DND-41 (cell line): Measurements from ENCODE around the gene DRD3.

Source experiments
- ATAC-seq: fragments of 200-7000 bp; cut with Tn5 transposase; 3 replicates; pipeline ENCODE4 v1.9.1; 2021; ENCODE audit warnings: low read depth; ENCODE audit not compliant: insufficient read depth
- DNase-seq: peaks from one replicate; pipeline ENCODE4 v3.0.0-alpha.2; 2020
- H2AFZ ChIP-seq: 2 replicates; pipeline ENCODE4 v1.6.0; 2012; ENCODE audit warnings: low read depth, low read length
- H3K27ac ChIP-seq: 2 replicates; pipeline ENCODE4 v1.5.1; 2012; ENCODE audit warnings: low read length, inconsistent platforms
- H3K27me3 ChIP-seq: fragments of 200-600 bp; sonication (generic); 2 replicates; pipeline ENCODE4 v1.6.0; 2012; ENCODE audit warnings: low read length, mild to moderate bottlenecking, inconsistent platforms; ENCODE audit not compliant: insufficient read depth, poor library complexity
- H3K36me3 ChIP-seq: 2 replicates; pipeline ENCODE4 v1.5.1; 2012; ENCODE audit warnings: low read length, inconsistent platforms; ENCODE audit not compliant: insufficient read depth
- H3K4me1 ChIP-seq: 2 replicates; pipeline ENCODE4 v1.5.1; 2012; ENCODE audit warnings: mild to moderate bottlenecking, low read length; ENCODE audit not compliant: insufficient read depth
- H3K4me2 ChIP-seq: 2 replicates; pipeline ENCODE4 v1.6.0; 2012; ENCODE audit warnings: mild to moderate bottlenecking, moderate library complexity, low read length, inconsistent platforms; ENCODE audit not compliant: insufficient read depth
- H3K4me3 ChIP-seq, 2 experiments: fragments of 200-600 bp in 1 of 2; shearing (Covaris generic) in 1 of 2; 2 replicates each; pipeline ENCODE4 v1.5.1; 2012 to 2016; ENCODE audit warnings: inconsistent platforms in 2 of 2, low read length in 2 of 2, mild to moderate bottlenecking in 2 of 2, low read depth in 1 of 2, moderate library complexity in 1 of 2
- H3K79me2 ChIP-seq: 2 replicates; pipeline ENCODE4 v1.6.0; 2012; ENCODE audit warnings: low read length, inconsistent platforms; ENCODE audit not compliant: insufficient read depth
- H3K9ac ChIP-seq: 2 replicates; pipeline ENCODE4 v1.6.0; 2012; ENCODE audit warnings: low read depth, mild to moderate bottlenecking, inconsistent platforms, low read length, moderate library complexity
- H3K9me3 ChIP-seq: 2 replicates; pipeline ENCODE4 v1.5.1; 2012; ENCODE audit warnings: low read length, moderate library complexity, mild to moderate bottlenecking, inconsistent platforms; ENCODE audit not compliant: insufficient read depth, severe bottlenecking
- H4K20me1 ChIP-seq: 2 replicates; pipeline ENCODE4 v1.6.0; 2012; ENCODE audit warnings: low read length; ENCODE audit not compliant: insufficient read depth
- EZH2 ChIP-seq: IDR thresholded peaks from 3 replicates; pipeline ENCODE4 v1.6.1; 2012; ENCODE audit warnings: borderline replicate concordance, low read depth, mild to moderate bottlenecking, moderate library complexity, low read length, inconsistent platforms; ENCODE audit not compliant: severe bottlenecking
- TF ChIP-seq, protein P1 (sequence below): IDR thresholded peaks from 2 replicates; pipeline ENCODE4 v1.5.1; 2012; ENCODE audit warnings: borderline replicate concordance, low read length, moderate library complexity, mild to moderate bottlenecking; ENCODE audit not compliant: poor library complexity, severe bottlenecking; ENCODE audit errors: extremely low read depth

The DRD3 gene

DNA sequence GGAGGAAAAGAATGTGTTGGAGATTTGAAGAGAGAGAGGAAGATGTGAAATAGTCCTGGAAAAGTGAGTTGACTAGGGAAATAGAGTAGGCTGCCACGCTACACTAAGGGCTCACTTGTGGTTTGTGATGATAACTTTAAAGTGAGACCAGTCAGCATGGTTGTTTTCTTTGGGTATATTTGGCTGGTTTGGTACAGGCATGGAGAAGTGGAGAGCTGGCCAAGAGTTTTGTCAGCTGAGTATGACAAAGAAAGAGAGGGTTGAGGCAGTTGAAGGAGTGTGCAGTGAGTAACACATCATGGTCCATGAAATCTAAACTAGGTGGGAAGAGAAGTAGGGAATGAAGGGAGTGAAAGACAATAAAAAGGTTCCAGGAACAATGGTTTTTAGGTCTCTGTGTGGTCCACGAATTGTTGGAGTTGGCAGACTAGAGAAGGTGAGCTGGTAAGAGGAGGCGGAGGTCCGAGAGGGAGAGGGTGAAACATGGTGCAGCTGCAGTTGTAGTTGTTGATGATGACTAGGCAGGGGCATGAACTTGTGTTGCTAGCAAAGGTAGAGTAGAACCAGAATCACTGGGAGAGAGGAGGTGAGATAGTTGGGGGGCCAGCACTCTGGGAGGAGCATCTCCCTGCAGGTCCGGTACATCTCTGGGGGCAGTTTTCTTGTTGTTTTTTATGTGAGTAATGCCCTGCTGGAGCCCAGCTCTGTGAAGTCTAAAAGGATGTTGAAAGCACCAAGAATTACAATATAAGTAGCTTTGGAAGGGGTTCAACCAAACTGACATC is 37.5 kb upstream of the DRD3 start:
- Histone ChIP-seq H4K20me1 (no peaks in the 10 kb centered on the region), H3K27me3 (no peaks in the 10 kb centered on the region), H3K4me3 (no peak overlapping the region), H3K9ac (no peak overlapping the region), H3K9me3 (no peaks in the 10 kb centered on the region), H3K36me3 (no peaks in the 10 kb centered on the region), H3K4me2 (no peak overlapping the region), H2AFZ (no peak overlapping the region), H3K27ac (no peak overlapping the region), H3K4me1 (peaks cover 25% of the 10 kb centered on the region), H3K79me2 (no peaks in the 10 kb centered on the region)
- DNase-seq = no peak
- no peak for ATAC-seq
- TF ChIP-seq, protein P1, sequence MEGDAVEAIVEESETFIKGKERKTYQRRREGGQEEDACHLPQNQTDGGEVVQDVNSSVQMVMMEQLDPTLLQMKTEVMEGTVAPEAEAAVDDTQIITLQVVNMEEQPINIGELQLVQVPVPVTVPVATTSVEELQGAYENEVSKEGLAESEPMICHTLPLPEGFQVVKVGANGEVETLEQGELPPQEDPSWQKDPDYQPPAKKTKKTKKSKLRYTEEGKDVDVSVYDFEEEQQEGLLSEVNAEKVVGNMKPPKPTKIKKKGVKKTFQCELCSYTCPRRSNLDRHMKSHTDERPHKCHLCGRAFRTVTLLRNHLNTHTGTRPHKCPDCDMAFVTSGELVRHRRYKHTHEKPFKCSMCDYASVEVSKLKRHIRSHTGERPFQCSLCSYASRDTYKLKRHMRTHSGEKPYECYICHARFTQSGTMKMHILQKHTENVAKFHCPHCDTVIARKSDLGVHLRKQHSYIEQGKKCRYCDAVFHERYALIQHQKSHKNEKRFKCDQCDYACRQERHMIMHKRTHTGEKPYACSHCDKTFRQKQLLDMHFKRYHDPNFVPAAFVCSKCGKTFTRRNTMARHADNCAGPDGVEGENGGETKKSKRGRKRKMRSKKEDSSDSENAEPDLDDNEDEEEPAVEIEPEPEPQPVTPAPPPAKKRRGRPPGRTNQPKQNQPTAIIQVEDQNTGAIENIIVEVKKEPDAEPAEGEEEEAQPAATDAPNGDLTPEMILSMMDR = no peak
- no peak for TF ChIP-seq EZH2

DNA sequence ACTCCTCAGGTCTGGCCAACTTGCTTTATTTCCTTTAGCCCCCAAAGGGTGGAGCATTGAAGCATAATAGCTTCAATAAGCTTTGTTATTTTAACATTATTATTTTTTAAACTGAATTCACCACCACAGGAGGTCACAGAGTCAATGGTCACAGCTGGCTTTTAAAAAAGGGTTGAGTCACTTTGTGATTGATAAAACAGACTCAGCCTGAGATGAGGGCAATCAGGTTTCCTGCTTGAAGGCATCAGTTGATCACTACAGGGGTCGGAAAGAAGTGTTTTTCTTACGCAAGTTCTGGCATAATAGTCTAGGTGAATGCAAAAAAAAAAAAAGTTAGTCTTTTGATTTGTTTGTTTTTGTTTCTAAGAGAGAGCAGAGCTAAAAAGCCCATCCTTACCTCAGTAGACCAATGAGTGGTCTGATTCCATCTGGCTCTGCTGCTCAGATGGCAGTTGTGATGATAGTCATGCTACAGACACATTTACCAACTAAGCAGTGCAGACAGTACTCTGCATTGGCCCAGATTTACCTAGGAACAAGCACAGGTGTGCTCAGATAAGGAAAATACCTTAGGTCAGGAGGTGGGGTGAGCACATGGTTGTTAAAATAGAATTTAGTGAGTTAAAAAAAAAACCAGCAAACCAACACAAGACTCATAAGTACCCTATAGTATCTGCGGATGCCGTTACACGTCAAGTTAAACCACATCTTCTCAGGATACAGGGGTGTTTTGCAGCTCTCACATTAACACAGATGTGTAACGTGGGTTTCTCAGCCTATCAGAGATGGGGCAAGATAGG is 35.9 kb upstream of the DRD3 start:
- H3K36me3 ChIP-seq = no peaks in the 10 kb centered on the region
- DNase-seq = no peak

DNA sequence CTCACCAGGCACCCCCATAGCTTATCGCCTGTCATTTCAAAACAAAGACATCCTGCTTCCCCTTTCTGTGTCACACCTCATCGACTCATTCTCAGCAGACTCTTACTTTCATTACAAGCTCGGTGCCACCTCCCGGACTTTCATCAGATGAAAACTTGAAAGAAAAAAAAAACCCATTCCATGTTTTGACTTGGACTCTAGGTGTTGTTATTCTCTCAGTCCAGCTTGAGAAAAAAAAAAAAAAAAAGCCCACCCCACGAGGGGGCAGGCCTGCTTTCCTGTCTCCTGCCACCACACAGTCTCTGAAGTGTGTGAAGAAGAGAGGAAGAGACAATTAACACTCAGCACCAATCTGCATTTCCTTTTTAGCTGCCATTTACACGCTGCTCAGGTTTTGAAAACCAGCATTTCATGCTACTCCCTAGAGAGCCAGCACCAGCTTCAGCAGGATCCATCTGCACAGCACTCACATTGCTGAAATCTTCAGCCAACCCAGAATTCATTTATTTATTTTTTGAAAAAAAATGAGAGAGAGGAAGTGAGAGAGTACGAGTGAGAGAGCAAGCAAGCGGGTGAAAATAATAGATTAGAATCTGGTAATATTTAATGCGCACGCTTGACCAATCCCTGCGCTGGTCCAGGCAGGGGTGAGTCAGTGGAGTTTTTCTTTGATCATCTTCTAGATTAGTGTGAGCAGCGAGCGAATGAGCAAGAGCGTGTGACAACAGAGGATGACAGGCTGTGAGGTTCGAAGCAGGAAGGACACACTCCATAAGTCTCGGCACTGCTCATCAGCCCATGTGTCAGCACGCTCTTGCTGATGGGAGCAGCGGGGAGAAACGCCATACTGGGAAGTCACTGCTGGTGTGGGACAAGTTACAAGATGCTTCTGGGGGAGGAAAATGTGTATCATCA is 35.0 kb upstream of the DRD3 start:
- Histone ChIP-seq H3K36me3 (no peaks in the 10 kb centered on the region), H3K9me3 (no peaks in the 10 kb centered on the region), H3K4me2 (peak overlapping the region; percentile 70), H2AFZ (peak overlapping the region; percentile 66), H4K20me1 (no peaks in the 10 kb centered on the region), H3K9ac (peak overlapping the region; percentile 52), H3K79me2 (no peaks in the 10 kb centered on the region), H3K27ac (peak overlapping the region; percentile 74), H3K4me1 (peaks cover 25% of the 10 kb centered on the region), H3K4me3 (peak overlapping the region; percentile 19 to 58; a peak in 3 of 4 replicates), H3K27me3 (no peaks in the 10 kb centered on the region)
- peak; percentile 86 for ATAC-seq
- TF ChIP-seq, protein P1 = peak; percentile 51
- TF ChIP-seq EZH2 = no peak
- DNase-seq = peak; percentile 69

More for the DNA sequence above, 35.9 kb upstream of the DRD3 start:
- H3K4me1 ChIP-seq = peaks cover 25% of the 10 kb centered on the region
- peak overlapping the region; percentile 66 for H2AFZ ChIP-seq
- H4K20me1 ChIP-seq = no peaks in the 10 kb centered on the region
- H3K9ac ChIP-seq = peak overlapping the region; percentile 52
- peak overlapping the region; percentile 19 to 58; a peak in 3 of 4 replicates for H3K4me3 ChIP-seq
- H3K27ac ChIP-seq = peak overlapping the region; percentile 74
- no peak for TF ChIP-seq EZH2
- TF ChIP-seq, protein P1 = no peak
- H3K27me3 ChIP-seq = no peaks in the 10 kb centered on the region
- ATAC-seq = 0 out of 3 replicates have a peak, but pooled peaks have one; percentile 3
- no peaks in the 10 kb centered on the region for H3K79me2 ChIP-seq
- H3K9me3 ChIP-seq = no peaks in the 10 kb centered on the region
- peak overlapping the region; percentile 70 for H3K4me2 ChIP-seq
